ENCODE results near the gene ZNF692. TPM values are rescaled to one million over a fixed set of nuclear protein-coding genes. Genes with fewer than 3 reads are reported as not detected.

Gene ZNF692
- total and polyA plus RNA-seq, 2 of the 13 experiments (the other 11 are each of a cell fraction or from before 2014, with no cell fraction given) = 27.3 to 45.8 TPM

DNA sequence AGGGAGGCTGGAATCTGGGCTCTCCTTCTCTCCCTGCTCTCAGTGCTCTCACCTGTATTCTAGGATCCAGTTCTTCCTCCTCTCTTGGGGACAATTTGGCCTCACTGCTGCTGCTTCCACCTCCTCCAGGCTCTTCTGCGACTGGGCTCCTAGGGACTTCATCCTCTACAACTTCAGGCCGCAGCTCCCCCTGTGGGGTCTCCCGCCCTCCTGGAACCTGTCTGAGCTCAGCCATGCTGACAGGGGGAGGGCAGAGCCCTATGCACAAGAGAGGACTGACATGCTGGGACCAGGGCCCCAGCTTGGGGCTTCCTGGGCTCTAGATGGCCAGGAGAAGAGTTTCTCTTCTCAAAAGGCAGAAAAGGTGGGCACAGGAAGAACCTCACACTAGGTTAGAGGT, 34.2 kb downstream of the ZNF692 start:
- no peaks in the 10 kb centered on the region for H3K9me3 ChIP-seq (ENCODE audit: low read length)
- peak overlapping the region; percentile 96 for H3K4me2 ChIP-seq (ENCODE audit: low read depth, low read length)
- H3K4me1 ChIP-seq (ENCODE audit: insufficient read depth, low read length) = peaks cover 81% of the 10 kb centered on the region
- ATAC-seq (no peak), FAIRE-seq (no peak), DNase-seq (ENCODE audit: low spot score) (no peak)
- peaks cover 43% of the 10 kb centered on the region for H3K79me2 ChIP-seq (ENCODE audit: insufficient read depth, low read length)
- H3K27ac ChIP-seq (ENCODE audit: extremely low read length, insufficient read depth, low read length) = peak overlapping the region; percentile 99
- 85% methylated on average over 3 of the region's 3 CpGs for WGBS (ENCODE audit: low lambda C conversion rate)
- peak overlapping the region; percentile 71 to 92 (median 81) for H3K4me3 ChIP-seq (replicated peaks in 1 of 3; ENCODE audit: insufficient read depth in 1 of 3, low read depth in 2 of 3, low read length in 3 of 3)
- intact Hi-C loops (cut with micrococcal nuclease; ENCODE audit: unreplicated experiment) (loop anchor here (2.0 kb wide), 1 partner anchor 48 kb away; no protein-coding TSS in a partner anchor), in situ Hi-C loops (cut with HindIII; ENCODE audit: extremely low pct_ligation_motif_present, low pct_unique_long_range_greater_than_20kb) (no loop called here)
- no peak for TF ChIP-seq NFE2L2 (IDR thresholded peaks at IDR 0.05; ENCODE audit: low read length)
- 0 out of 2 replicates have a peak, but pooled peaks have one; percentile 18 for TF ChIP-seq PHF21A (CRISPR knock-in tag; IDR thresholded peaks at IDR 0.05)
- POLR2A ChIA-PET = interaction anchor here (3.4 to 5.6 kb wide), 2 partner anchors 14 to 49 kb away, joined by 20 to 108 read pairs; partner anchors contain the start of gene ZNF672
- H3K27me3 ChIP-seq (ENCODE audit: control insufficient read depth in 1 of 2, insufficient read depth in 2 of 2, low read length in 2 of 2) = no peaks in the 10 kb centered on the region; a peak in 1 of 5 replicates
- H3K36me3 ChIP-seq (replicated peaks in 1 of 2; ENCODE audit: control insufficient read depth in 1 of 2, insufficient read depth in 2 of 2, low read length in 2 of 2) = peaks cover 3 to 29% of the 10 kb centered on the region in 2 experiments
- peak overlapping the region; percentile 94 for H3K9ac ChIP-seq (ENCODE audit: insufficient read depth, low read depth, low read length)
- no peaks in the 10 kb centered on the region for H4K20me1 ChIP-seq (ENCODE audit: insufficient read depth, low read length)
- no TSS peak for BruUV-seq (replicated peaks)
- CTCF ChIA-PET (ENCODE audit: low intra/inter-chr PET ratio, low total read pairs) = no interaction called here
- no peak overlapping the region for H2AFZ ChIP-seq (ENCODE audit: low read length)

DNA sequence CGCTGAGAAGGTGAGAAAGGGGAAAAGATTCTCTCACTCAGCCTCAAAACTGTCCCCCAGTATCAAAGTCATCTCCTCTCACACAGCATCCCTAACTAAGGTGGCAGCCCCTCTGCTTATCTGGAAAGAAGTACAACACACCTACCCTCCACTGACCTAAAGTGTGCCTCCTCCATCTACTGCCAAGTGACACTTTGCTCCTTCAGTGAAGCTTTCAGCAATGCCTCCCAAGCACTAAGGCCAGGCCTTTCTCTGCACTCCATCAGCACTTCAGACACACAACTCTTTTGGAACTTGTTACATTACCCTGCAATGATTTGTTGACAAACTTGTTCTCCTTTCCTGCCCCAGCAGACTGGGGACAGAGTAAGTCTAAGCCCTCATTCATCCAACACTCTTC, 34.6 kb downstream of the ZNF692 start:
- in situ Hi-C loops (cut with HindIII; ENCODE audit: extremely low pct_ligation_motif_present, low pct_unique_long_range_greater_than_20kb) = no loop called here
- ATAC-seq = no peak
- ChIA-PET CTCF (ENCODE audit: low intra/inter-chr PET ratio, low total read pairs) (no interaction called here), POLR2A (interaction anchor here (1.4 to 5.6 kb wide), 2 partner anchors 14 to 35 kb away, joined by 3 to 108 read pairs; partner anchors contain the start of genes ZNF672 and ZNF692)
- 100% methylated on average over 1 of the region's 1 CpG for WGBS (ENCODE audit: low lambda C conversion rate)
- no peaks in the 10 kb centered on the region for H4K20me1 ChIP-seq (ENCODE audit: insufficient read depth, low read length)
- H3K27me3 ChIP-seq (ENCODE audit: control insufficient read depth in 1 of 2, insufficient read depth in 2 of 2, low read length in 2 of 2) = no peaks in the 10 kb centered on the region; a peak in 1 of 5 replicates
- H2AFZ ChIP-seq (ENCODE audit: low read length) = no peak overlapping the region
- no peaks in the 10 kb centered on the region for H3K9me3 ChIP-seq (ENCODE audit: low read length)
- peaks cover 43% of the 10 kb centered on the region for H3K79me2 ChIP-seq (ENCODE audit: insufficient read depth, low read length)
- H3K4me3 ChIP-seq (replicated peaks in 1 of 3; ENCODE audit: insufficient read depth in 1 of 3, low read depth in 2 of 3, low read length in 3 of 3) = peak overlapping the region; percentile 71 to 92 (median 81); a peak in 4 of 6 replicates
- no peak for TF ChIP-seq ETV6 (CRISPR knock-in tag; conservative IDR thresholded peaks at IDR 0.05)
- no peak for TF ChIP-seq ISL2 (CRISPR knock-in tag; IDR thresholded peaks at IDR 0.05)
- TF ChIP-seq, protein P1, sequence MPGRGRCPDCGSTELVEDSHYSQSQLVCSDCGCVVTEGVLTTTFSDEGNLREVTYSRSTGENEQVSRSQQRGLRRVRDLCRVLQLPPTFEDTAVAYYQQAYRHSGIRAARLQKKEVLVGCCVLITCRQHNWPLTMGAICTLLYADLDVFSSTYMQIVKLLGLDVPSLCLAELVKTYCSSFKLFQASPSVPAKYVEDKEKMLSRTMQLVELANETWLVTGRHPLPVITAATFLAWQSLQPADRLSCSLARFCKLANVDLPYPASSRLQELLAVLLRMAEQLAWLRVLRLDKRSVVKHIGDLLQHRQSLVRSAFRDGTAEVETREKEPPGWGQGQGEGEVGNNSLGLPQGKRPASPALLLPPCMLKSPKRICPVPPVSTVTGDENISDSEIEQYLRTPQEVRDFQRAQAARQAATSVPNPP (CRISPR knock-in tag; IDR thresholded peaks at IDR 0.05) = no peak
- TF ChIP-seq JDP2 (CRISPR knock-in tag; IDR thresholded peaks at IDR 0.05; ENCODE audit: borderline replicate concordance) = no peak
- no peak for TF ChIP-seq JUNB (CRISPR knock-in tag; IDR thresholded peaks at IDR 0.05; ENCODE audit: borderline replicate concordance)
- TF ChIP-seq, protein P2, sequence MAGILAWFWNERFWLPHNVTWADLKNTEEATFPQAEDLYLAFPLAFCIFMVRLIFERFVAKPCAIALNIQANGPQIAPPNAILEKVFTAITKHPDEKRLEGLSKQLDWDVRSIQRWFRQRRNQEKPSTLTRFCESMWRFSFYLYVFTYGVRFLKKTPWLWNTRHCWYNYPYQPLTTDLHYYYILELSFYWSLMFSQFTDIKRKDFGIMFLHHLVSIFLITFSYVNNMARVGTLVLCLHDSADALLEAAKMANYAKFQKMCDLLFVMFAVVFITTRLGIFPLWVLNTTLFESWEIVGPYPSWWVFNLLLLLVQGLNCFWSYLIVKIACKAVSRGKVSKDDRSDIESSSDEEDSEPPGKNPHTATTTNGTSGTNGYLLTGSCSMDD (CRISPR knock-in tag; IDR thresholded peaks at IDR 0.05) = no peak
- no peak for DNase-seq (ENCODE audit: low spot score)
- H3K4me2 ChIP-seq (ENCODE audit: low read depth, low read length) = peak overlapping the region; percentile 96
- no peak overlapping the region for H3K27ac ChIP-seq (ENCODE audit: extremely low read length, insufficient read depth, low read length)
- intact Hi-C loops (cut with micrococcal nuclease; ENCODE audit: unreplicated experiment) = loop anchor here (2.0 kb wide), 1 partner anchor 48 kb away; no protein-coding TSS in a partner anchor
- H3K9ac ChIP-seq (ENCODE audit: insufficient read depth, low read depth, low read length) = peak overlapping the region; percentile 94; the same call in 1 of the 2 replicates
- peaks cover 78% of the 10 kb centered on the region for H3K4me1 ChIP-seq (ENCODE audit: insufficient read depth, low read length)
- no peak for FAIRE-seq
- BruUV-seq (replicated peaks) = no TSS peak
- H3K36me3 ChIP-seq (replicated peaks in 1 of 2; ENCODE audit: control insufficient read depth in 1 of 2, insufficient read depth in 2 of 2, low read length in 2 of 2) = peaks cover 3 to 29% of the 10 kb centered on the region in 2 experiments

Measured in HepG2 (cell line).